Stimulated activated naive CD4-positive, alpha-beta T cell treated with Interleukin-2 at 50 U/mL for 16 hours (primary cell): Measurements from ENCODE around the gene NDOR1.

Experiments used
- DNase-seq: peaks from one replicate; lab custom pipeline; 2025; lab: John Stamatoyannopoulos, UW

Gene NDOR1

DNA sequence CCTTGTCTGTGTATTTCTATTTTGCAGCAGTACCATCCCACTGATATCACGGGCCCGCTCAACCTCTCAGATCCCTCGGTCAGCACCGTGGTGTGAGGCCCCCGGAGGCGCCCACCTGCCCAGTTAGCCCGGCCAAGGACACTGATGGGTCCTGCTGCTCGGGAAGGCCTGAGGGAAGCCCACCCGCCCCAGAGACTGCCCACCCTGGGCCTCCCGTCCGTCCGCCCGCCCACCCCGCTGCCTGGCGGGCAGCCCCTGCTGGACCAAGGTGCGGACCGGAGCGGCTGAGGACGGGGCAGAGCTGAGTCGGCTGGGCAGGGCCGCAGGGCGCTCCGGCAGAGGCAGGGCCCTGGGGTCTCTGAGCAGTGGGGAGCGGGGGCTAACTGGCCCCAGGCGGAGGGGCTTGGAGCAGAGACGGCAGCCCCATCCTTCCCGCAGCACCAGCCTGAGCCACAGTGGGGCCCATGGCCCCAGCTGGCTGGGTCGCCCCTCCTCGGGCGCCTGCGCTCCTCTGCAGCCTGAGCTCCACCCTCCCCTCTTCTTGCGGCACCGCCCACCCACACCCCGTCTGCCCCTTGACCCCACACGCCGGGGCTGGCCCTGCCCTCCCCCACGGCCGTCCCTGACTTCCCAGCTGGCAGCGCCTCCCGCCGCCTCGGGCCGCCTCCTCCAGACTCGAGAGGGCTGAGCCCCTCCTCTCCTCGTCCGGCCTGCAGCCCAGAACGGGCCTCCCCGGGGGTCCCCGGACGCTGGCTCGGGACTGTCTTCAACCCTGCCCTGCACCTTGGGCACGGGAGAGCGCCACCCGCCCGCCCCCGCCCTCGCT is 37.5 kb upstream of the NDOR1 start:
- DNase-seq, result no peak

DNA sequence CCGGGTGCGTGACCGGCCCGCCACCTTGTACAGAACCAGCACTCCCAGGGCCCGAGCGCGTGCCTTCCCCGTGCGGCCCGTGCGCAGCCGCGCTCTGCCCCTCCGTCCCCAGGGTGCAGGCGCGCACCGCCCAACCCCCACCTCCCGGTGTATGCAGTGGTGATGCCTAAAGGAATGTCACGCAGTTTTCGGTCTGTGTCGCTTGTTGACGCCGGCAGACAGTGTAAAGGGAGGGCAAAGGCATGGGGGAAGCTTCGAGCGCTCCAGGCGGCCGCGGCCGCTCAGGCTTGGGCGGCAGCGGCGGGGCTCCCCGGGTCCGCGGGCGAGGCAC is 37.0 kb upstream of the NDOR1 start:
- DNase-seq, result no peak

DNA sequence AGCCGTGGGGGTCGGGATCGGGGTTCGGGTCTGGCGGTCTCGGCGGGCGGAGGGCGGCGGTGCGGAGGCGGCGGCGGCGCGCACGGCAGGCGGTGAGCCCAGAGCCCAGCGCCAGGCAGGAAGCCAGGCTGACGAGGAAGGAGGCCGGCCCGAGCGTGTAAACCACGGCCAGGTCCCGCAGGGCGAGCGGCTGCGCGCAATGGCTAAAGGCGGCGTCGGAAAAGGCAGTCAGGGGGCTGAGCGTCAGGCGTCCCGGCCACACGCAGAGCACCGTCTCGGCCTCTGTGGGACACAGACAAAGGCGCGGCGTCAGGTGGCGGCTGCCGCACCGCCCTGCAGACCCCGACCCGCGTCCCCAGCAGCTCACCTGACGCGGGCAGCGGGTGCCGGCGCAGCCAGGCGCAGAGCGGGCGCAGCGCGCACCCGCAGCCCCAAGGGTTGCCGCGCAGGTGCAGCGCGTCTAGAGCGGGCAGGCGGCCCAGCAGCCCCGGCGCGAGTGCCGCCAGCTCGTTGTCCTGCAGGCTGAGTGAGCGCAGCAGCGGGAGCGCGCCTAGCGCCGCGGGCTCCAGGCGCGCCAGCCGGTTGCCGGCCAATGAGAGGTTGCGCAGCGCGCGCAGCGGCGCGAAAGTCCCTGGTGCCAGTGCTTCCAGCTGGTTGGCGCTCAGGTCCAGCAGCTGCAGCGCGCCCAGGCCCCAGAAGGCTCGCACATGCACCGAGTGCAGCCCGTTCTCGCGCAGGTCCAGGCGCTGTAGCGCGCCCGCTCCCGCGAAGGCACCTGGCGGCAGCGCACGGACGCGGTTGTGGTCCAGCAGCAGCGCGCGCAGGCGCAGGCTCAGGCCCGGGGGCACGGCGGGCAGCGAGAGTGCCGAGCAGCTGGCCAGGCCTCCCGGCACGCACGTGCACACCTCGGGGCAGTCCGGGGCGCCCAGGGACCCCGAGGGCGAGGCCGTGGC is 36.3 kb upstream of the NDOR1 start:
- no peak for DNase-seq

DNA sequence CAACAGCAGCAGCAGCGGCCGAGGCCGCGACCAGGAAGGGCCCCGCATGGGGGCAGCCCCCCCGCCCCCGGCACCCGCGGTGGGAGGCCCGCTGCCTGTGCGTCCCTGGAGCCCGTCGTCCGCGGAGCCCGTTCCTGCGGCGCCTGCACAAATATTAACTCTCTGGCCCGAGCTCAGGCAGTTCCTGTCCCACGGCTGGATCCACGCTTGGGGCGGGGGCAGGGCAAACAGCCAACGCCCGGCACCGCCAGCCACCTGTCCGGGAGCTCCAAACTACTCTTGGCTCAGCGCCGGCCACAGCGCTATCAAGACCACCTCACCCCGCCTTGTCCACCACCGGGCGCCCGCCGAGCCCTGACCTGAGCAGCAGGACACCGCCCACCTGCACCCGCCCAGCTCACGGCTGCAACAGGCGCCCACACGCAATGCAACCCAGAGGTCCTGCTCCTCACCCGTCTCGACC is 35.6 kb upstream of the NDOR1 start, which contains the start of gene LRRC26:
Gene LRRC26, minus strand, starts transcription at position 156 of the 463 bp plus-strand sequence. Its CDS starts 108 bp downstream, at position 48.
- no peak for DNase-seq

DNA sequence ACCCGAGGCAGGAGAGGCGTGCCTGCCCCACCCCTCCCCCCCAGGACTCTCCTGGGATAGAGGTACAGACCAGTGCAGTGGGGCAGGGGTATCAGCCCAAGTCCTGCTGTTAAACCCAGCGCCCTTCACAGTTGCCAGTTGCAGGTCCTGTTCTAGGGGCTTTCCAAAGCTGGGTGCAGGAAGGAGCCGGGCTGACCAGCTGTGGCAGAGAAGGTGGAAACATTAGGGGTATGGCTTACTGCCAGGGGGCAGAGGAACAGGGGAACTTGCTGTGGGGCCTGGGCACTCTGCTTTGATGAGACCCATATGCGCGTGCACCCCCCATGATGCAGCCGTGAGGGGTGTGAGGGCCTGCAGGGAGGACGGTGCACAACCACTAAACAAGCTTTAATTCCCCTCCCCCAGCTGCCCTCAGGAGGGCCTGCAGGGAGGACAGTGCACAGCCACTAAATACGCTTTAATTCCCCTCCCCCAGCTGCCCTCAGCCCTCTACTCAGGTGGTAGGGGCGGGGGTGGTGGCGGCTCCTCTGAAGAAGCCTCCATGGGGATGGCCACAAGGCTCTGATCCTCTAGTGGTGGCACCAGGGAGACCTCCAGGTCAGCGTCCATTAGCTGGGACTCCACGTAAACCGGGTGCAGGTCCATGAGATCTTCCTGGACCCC is 34.9 kb upstream of the NDOR1 start:
- DNase-seq, result no peak

DNA sequence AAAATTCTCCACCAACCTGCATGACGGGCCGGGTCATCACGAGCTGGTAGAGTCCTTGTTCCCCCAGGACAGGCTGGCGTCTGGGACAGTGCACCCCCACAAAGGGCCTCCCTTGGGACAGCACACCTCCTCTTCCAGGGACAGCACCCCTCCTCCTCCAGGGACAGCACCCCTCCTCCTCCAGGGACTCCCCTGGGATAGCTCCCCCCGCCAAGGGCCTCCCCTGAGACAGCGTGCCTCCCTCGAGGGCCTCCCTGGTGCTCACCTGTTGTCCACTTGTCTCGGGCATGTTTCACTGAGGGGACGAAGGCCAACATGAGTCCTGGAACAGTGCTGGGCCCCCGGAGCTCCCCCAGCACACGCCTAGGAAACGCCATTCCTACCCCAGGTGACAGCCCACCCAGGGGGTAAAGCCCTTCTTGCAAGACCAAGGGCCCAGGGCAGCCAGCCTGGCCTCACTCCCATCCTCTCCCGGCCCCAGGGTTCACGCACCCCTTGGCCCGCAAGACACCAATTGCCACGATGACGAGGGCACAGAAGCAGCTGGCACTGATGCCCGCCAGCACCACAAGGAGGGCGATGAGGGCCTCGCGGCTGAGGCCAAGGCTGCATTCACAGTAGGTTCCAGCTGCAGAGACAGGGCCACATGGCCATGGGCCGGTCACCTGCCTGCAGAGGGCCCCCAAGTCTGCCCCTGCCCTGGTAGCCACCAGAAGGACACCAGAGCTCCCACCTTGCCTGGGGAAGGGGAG is 34.2 kb upstream of the NDOR1 start:
- DNase-seq, result no peak

DNA sequence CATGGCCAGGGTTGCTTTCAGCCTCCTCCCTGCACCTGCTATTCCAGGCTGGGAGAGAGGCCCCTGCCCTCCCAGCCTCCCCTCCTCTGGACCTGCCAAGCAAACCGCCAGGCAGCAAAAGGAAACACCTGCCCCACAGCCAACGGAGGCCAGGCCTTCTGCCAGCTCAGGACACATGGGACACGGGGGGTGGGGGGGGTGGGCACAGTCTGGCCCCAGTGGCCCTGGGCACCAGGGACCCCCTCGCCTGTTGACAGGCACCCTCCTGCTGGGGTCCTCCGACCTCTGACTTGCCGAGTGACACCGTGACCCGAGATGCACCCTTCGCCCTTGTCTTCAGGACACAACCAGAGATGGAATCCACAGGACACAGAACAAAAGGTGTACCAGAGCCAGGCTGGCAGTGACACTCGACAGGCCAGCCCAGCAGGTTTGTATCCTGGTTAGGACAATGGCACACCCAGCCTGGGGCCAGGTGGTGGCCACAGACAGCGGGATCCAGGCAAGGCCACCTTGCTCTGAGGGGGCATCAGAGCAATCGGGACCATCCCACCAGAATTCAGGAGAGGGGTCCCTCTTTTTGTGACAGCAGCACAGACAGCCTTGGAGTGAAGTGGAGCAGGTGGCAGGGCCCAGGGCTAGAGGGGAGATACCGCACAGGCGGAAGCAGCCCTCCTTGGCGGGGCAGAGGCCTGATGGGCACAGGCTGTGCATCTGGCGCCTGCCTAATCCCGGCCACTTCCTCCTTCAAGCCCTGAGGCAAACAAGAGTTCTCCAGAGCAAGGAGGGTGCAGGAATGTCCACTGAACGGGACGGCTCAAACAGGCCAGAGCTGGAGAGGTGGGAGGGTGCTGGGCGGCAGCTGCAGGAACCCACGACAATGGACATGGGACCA is 32.4 kb upstream of the NDOR1 start:
- DNase-seq, result no peak

DNA sequence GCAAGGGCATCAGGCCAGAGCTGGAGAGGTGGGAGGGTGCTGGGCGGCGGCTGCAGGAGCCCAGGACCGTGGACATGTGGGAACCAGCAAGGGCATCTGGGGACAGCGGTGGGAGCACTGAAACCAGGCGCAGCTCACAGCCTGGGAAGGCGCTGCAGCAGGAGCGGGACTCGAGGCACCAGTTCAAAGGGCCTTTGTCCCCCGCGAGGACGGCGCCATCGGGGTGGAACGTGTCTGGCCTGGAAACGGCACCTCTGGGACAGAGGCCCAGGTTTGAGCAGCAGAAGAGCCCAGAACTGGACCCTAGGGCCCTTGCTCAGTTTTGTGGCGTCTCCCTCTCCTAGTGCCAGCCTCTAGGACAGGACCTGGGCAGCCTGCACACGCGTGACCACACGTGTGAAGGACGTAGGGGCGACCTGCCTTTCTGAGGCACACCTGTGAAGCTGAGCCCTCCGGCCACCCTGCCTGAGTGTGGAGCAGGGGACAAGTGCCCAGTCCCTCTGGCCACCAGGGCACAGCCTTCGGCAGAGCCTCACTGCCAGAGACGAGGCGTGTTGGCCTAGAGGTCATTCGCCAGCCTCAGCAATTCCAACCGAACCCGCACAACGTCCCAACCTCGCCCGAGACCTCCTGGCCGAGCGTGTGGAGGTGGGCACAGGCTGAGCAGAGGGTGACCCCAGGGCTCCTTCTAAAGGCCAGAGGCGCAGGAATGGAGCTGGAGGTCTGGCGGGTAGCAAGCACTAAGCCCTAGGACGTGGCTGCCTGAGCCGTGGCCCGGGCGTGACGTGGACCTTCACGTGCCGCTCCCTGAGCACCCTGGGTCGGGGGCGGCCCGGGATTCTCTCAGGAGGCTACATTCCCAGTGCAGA is 31.5 kb upstream of the NDOR1 start:
- DNase-seq, result no peak

DNA sequence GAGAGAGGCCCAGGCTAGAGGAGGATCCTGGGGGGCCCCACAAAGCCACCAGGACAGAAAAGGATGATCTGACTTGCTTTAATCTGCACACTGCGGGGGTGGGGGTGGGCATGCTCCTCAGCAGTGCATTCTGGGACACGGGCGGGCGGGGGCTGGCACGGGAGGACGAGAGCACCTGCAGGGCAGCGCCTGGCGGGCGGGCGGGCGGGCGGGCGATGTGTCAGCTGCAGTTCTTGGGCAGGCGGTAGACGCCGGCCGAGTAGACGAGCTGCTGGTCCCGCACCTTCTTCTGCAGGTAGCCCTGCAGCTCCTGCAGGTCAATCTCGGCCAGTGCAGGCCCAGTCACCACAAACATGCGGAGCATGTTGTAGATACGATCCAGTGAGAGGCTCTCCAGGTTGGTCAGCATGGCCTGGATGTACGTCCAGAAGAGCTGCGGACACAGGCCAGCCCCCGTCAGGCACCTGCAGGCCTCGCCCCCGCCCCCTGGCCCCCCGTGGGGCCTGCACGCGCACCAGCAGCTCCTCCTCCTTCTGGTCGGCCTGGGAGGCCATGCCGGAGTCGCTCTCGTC is 30.7 kb upstream of the NDOR1 start:
- peak; percentile 4 for DNase-seq

DNA sequence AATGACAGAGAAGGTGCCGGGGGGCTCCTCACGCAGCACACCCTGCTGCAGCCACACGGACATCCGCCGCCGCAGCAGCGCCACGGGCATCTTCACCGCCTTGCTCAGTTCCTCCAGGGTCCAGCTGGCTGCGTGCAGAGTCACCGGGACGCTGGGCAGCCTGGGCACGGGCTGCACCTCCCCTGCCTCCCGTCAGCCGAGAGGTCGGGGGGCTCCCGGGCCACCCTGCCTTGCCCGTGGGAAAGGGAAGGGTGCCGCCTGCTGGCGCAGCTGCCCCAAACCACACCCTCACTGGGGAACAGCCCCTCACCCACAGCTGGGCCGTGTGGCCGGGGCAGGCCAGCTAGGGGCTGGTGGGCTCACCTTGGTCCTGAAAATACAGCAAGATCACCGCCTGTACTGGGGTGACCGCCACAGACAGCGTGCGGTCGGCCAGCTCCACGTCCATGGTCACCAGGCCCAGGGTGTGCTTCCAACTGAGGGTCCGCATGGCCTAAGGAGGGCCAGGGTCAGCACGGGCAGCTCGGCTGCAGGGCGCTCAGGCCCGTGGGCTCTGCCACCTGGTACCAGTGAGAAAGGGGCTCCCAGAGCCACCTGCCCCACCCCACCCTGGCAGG is 30.0 kb upstream of the NDOR1 start:
- no peak for DNase-seq

DNA sequence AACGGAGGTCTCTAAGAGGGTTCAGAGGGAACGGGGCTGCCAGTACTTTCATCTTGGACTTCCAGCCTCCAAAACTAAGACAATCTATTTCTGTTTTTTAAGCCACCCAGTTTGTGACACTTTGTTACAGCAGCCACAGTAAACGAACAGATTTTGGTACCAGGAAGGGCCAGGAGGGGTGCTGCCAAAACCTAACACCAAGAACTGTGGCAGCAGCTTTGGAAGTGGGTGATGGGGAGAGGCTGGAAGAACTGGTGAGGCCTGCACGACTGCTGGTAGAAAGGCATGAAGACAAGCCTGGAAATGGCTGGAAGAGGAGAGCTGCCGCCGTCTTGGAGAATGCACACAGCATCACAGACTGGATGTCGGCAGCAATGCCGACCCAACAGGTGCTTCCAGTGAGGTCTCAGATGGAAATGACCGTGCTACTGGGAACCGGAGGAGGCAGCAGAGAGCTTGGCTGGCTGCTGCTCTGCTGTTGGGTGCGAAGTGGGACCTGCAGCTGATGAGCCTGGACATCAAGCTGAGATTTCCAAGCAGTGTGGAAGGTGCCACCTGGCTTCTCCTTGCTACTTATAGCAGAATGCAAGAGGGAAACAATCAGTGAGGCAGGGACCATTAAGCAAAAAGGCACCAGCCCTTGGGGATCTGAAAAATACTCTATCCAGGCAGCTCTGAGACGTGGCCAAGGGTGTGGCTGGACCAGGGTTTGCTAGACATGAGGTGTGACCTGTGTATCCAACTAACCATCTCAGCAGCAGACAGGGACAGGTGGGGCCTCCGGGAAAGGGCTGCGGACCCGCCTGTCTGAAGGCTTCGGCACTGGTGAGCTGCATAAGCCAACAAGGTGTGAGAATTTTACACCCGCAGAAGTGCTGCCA is 29.0 kb upstream of the NDOR1 start:
- DNase-seq, result no peak

DNA sequence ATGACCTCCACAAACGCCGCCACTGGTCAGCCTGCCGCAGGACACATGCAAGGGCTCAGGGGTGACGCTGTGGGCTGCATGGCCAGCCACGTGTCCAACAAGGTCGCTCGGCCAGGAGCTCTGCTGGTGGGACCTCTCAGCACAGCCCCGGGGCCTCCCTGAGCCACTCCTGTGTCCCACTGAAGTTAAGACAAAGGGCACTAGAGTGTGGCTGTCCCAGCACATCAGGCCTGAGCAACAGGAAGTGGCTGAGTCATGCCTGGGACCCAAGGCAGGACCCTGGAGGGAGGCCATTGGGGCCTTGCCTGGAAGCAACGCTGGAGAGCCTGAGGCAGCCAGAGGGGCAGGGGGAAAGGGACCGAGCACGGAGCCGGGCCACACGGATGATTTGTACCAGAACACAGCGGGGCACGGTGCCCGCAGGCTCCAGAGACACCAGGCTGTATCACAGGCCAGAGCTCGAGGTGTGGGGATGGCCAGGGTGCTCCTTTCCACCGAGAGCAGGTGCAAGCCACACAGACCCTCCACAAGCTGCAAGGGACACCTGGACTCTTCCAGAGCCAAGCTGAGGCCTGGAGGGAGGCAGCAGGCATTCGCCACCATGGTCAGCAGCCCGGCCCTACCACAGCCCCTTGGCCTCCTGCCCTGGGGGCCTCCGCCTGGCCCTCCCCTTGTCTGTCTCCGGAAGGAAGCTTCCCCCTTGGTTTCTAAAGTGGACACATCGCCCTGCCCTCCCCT is 27.1 kb upstream of the NDOR1 start:
- no peak for DNase-seq

DNA sequence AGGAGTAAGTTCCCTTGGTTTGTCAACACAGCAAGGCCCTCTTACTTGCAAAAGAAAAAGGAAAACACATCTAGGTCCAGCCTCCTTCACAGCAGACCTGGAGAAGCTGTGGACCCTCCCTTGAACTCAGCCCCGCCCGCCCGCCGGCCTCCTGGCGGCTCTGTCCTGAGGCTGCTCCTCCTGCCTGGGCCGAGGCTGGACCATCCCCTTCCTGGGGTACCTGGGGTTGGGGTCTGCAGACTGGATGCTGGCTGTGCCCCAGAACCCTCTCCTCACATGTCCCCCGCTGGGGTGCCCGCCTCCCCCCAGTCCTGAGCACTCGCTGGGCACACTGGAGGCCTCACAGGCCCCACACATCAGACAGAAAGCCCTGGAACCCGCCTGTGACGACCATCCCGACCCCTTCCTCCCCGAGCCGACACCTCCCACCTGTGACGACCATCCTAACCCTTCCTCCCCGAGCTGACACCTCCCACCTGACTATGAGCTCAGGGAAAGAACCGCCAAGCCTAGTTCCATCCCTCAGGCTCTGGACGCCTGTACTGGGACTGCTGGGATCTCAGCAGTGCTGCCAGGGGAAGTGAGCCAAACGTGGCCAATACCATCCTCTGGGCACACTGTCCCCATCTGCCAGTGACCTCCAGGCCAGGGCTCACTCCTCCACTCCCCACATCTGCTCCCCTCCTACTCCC is 26.4 kb upstream of the NDOR1 start:
- DNase-seq, result no peak

DNA sequence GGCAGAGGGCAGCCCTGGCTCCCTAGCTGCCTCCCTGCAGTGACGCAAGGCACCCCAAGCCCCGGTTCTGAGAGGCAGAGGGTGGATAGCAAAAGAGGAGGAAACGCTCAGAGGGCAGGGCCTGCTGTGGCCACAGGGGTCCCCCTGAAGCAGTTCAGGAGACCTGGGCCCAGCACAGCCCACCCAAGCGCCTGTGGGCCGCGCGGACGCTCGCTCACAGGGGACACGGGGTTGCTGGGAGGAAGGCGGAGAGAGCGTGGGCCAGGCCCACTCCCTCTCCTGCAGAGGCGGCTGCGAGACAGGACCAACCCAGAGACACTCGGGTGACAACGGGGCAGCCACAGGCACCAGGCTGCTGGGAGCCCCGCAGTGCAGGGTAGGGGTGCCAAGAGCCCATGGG is 25.7 kb upstream of the NDOR1 start:
- no peak for DNase-seq

DNA sequence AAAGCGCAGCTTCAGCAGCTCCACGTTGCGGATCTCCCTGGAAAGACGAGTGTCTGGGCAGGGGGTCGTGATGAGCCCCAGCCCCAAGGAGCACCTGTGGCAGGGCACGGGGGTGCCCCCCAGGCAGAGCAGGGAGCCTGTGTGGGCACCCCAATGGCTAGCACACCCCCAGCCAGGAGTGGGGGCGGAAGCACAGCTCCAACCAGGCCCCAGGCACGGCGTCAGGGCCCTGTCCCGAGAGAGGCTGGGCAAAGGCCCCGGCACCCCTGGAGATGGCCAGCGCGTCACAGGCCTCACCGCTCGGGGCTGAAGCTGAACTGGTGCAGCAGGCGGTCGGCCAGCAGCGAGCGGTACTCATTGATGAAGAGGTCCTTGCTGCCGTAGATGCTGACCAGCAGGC is 25.0 kb upstream of the NDOR1 start:
- no peak for DNase-seq

DNA sequence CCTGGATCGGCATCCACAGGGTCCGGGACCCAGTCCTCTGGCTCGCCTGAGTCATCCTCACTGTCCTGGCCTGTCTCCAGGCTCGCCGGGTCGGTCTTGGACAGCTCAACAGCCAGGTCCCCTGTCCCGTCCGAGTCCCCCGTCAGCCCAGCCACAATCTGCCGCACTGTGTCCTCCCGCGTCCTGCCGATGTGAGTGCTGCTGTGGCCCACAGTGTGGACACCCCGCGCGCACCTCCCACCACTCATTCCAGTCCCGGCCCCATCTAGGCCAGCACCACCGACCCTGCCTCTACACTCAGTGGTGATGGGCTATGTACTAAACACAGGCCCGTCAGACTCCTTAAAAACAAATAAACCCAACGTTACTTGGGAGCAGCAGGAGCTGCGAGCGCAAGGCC is 23.8 kb upstream of the NDOR1 start:
- no peak for DNase-seq

DNA sequence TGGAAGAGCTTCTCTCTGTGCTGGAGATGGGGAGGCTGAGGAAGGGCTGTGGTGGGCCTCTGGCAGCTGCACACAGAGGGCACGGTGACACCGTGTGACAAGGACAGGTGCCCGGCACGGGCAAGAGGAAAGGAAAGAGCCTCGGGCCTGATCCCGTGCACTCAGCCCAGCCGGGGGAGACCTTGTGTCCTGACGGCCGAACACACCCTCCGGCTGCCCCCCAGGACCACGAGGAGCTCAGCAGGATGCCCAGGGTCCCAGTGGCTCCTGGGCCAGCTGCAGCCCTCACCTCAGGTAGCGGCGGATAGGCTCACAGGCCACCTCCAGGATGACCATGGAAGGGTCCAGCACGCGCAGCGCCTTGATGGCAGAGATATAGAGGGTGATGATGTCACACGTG is 22.7 kb upstream of the NDOR1 start:
- DNase-seq, result no peak
